Testis (tissue), 3 donors: ENCODE results near the gene MAP3K3. TPM values are rescaled to one million over a fixed set of nuclear protein-coding genes. Genes with fewer than 3 reads are reported as not detected.

Experiments used
- DNase-seq: peaks from one replicate; pipeline ENCODE4 v3.0.0-alpha.2; 2019
- H3K27ac ChIP-seq, 2 donors: fragments of 200-600 bp; sonication (generic); one replicate each; pipeline ENCODE4 v1.5.1; 2019
- H3K27me3 ChIP-seq: fragments of 200-600 bp; sonication (generic); one replicate; pipeline ENCODE4 v1.5.1; 2019
- H3K36me3 ChIP-seq: fragments of 200-600 bp; sonication (generic); one replicate; pipeline ENCODE4 v1.5.1; 2017; ENCODE audit warnings: low read depth; ENCODE audit errors: missing control alignments
- H3K4me1 ChIP-seq: fragments of 200-600 bp; sonication (generic); one replicate; pipeline ENCODE4 v1.5.1; 2019
- H3K4me3 ChIP-seq, 2 donors: fragments of 200-600 bp; sonication (generic); one replicate each; pipeline ENCODE4 v1.5.1; 2017 to 2019
- H3K9me3 ChIP-seq: fragments of 200-600 bp; sonication (generic); one replicate; pipeline ENCODE4 v1.5.1; 2017
- POLR2A ChIP-seq: fragments of 450-650 bp; IDR thresholded peaks from one replicate; pipeline ENCODE4 v1.6.1; 2017; ENCODE audit warnings: antibody characterized with exemption, mild to moderate bottlenecking, moderate library complexity
- WGBS, 2 donors: methylation state at CpG; one replicate each; pipeline ENCODE4 v1.1.5; 2018; 5-methylcytosine and 5-hydroxymethylcytosine counted together
- intact Hi-C: fragments of 100-400 bp; cut with DNase I; formaldehyde crosslinking; loops from one replicate; pipeline ENCODE4 v1.15.1; 2023; ENCODE audit warnings: low total_unique reads
- polyA plus RNA-seq: library from polyadenylated mRNA; stranded (reverse); fragments of 350-450 nt; fragmentation: Illumina TruSeq; extraction: RNeasy Lipid Tissue Mini Kit (QIAGEN cat#74804); gene quantifications from one replicate; pipeline ENCODE4 v1.2.3, GENCODE V29; 2014; ENCODE audit warnings: low read depth, low replicate concordance; ENCODE audit not compliant: insufficient read depth
- total RNA-seq, 2 donors: library from RNA; depleted of rRNA; stranded (reverse); fragments of >200 nt; gene quantifications; one replicate each; pipeline ENCODE4 v1.2.3, GENCODE V29; 2016
- TF ChIP-seq, protein P1 (sequence below), 3 experiments: fragments of 450-650 bp in 2 of 3; fragments of 200-600 bp in 1 of 3; sonication (generic) in 1 of 3; IDR thresholded peaks; one replicate each; pipeline ENCODE4 v1.5.1; 2016 to 2019; ENCODE audit warnings: antibody characterized with exemption in 3 of 3, mild to moderate bottlenecking in 2 of 3, moderate library complexity in 1 of 3

MAP3K3 gene
- total and polyA plus RNA-seq, 3 donors from 2014 or later = 46.0 to 57.7 (median 57.5) TPM

DNA sequence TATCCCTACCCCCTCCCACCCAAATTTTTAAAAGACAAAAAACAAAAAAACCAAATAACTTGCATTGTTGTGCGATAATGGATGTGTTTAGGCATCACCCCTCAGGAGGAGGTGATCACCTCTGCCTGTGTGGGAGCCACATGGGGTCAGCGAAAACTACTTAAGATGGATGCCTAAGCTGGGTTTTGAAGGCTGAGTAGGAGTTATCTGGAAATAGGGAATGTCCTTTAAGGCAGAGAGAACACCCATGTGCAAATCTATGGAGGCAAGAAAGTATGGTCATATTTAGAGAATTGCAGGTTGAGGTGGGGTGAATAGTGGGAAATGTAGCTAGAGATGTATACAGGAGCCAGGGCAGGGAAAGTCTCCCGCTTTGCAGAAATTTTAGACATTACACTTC lies 27.1 kb upstream of the MAP3K3 start:
- TF ChIP-seq, protein P1, sequence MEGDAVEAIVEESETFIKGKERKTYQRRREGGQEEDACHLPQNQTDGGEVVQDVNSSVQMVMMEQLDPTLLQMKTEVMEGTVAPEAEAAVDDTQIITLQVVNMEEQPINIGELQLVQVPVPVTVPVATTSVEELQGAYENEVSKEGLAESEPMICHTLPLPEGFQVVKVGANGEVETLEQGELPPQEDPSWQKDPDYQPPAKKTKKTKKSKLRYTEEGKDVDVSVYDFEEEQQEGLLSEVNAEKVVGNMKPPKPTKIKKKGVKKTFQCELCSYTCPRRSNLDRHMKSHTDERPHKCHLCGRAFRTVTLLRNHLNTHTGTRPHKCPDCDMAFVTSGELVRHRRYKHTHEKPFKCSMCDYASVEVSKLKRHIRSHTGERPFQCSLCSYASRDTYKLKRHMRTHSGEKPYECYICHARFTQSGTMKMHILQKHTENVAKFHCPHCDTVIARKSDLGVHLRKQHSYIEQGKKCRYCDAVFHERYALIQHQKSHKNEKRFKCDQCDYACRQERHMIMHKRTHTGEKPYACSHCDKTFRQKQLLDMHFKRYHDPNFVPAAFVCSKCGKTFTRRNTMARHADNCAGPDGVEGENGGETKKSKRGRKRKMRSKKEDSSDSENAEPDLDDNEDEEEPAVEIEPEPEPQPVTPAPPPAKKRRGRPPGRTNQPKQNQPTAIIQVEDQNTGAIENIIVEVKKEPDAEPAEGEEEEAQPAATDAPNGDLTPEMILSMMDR (IDR thresholded peaks at IDR 0.05) = no peak
- TF ChIP-seq POLR2A = no peak
- Histone ChIP-seq H3K27ac (no peak overlapping the region), H3K4me3 (no peak overlapping the region), H3K4me1 (peaks cover 1% of the 10 kb centered on the region), H3K27me3 (no peaks in the 10 kb centered on the region), H3K9me3 (no peaks in the 10 kb centered on the region), H3K36me3 (no peaks in the 10 kb centered on the region)
- WGBS, 2 donors = 98 to 99% methylated on average over 3 of the region's 3 CpGs
- intact Hi-C loops = no loop called here
- no peak for DNase-seq

DNA sequence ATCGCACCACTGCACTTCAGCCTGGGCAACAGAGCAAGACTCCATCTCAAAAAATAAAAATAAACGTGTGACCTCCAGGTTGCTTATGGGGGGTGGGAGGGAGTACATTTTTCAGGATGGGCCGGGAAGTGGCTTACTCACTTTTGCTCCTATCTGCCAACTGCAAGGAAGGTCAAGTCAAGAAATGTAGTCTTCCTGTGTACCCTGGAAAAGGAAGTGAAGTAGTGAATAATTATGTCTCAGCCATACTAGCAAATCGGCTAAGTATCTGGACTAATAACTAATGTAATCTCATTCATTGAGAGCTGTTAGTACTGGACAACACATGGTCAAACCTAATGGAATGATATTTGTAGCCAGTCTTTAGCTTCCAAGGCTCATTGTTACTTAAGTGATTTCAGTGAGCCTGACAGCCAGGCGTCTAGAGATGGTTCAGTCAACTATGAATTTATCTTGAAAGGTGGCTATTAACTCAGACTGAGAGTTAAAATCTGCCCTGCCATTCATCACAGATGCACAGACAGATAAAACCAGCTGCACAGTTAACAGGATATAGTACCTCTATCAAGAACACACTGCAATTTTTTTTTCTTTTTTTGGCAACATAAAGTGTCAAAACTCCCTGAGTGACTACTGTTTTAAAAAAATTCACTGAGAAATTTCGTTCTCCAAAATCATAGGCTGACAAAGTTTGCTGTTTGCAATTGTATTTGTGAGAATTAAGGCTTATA lies 25.2 kb upstream of the MAP3K3 start:
- H3K4me3 ChIP-seq = no peak overlapping the region
- no peaks in the 10 kb centered on the region for H3K9me3 ChIP-seq
- peaks cover 13% of the 10 kb centered on the region for H3K4me1 ChIP-seq
- whole genome bisulfite sequencing, 2 donors = 64 to 77% methylated on average over 6 of the region's 6 CpGs
- intact Hi-C loops = no loop called here
- H3K27me3 ChIP-seq = no peaks in the 10 kb centered on the region
- H3K27ac ChIP-seq = no peak overlapping the region
- no peaks in the 10 kb centered on the region for H3K36me3 ChIP-seq
- DNase-seq = no peak
- TF ChIP-seq POLR2A = no peak

DNA sequence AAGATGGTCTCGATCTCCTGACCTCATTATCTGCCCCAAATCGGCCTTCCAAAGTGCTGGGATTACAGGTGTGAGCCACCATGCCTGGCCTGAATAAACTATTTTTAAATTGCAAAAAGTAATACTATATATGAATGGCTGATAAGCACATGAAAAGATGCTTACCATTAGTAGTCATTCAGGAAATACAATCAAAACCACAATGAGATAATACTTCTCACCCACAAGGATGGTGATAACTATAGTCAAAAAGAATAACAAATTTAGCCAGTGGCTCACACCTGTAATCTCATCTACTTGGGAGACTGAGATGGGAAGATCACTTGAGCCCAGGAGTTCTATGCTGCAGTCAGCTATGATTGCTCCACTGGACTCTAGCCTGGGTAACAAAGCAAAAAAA lies 23.9 kb upstream of the MAP3K3 start:
- DNase-seq = no peak

DNA sequence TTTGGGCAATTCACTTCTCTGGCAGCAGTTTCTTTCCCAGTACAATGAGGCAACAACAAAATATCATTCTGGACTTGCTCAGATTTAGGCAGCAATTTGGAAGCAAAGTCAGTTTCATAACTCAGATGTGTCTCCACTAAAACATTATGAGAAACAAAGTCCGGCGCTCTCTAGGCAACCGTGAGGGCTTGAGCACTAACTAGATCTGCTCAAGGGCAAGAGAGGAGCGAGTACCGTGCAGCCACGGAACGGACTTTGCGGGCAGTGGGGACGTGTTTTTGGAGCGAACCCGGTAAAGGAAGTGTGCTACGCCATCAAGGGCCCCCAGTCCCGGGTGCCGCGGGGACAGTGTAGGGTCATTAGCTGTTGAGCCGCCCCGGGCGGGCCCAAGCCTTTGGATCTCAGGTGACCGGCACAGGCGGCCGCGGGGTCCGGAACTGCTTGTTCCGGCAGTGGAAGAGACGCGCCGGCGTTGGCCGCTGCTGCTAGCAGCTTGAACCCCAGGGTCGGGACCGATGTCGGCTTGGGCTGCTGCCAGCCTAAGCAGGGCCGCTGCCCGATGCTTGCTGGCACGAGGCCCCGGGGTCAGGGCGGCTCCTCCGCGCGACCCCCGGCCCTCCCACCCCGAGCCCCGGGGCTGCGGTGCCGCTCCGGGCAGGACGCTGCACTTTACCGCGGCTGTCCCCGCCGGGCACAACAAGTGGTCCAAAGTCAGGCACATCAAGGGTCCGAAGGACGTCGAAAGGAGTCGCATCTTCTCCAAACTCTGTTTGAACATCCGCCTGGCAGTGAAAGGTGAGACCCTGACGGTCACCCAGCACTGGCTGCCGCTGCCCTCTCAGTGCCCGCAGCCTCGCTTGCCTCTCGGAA lies 21.4 kb upstream of the MAP3K3 start, which contains the start of gene TACO1:
Gene TACO1, plus strand, starts transcription at position 327 of the 870 bp plus-strand sequence. Its CDS starts 189 bp downstream, at position 516.
- WGBS, 2 donors = 1% methylated on average over 16 to 54 of the region's 61 CpGs
- H3K4me1 ChIP-seq = peaks cover 14% of the 10 kb centered on the region

More for the DNA sequence above, 23.9 kb upstream of the MAP3K3 start:
- TF ChIP-seq POLR2A = no peak
- TF ChIP-seq, protein P1 (IDR thresholded peaks at IDR 0.05) = no peak
- Histone ChIP-seq H3K4me1 (peaks cover 14% of the 10 kb centered on the region), H3K36me3 (no peaks in the 10 kb centered on the region), H3K9me3 (no peaks in the 10 kb centered on the region), H3K27ac (no peak overlapping the region), H3K4me3 (no peak overlapping the region), H3K27me3 (no peaks in the 10 kb centered on the region)
- intact Hi-C loops = no loop called here
- WGBS, 2 donors = 91 to 95% methylated on average over 2 of the region's 2 CpGs

More for the DNA sequence above, 21.4 kb upstream of the MAP3K3 start, which contains the start of gene TACO1:
- DNase-seq = peak; percentile 79
- no peak for TF ChIP-seq POLR2A
- TF ChIP-seq, protein P1 (IDR thresholded peaks at IDR 0.05) = no peak
- no peaks in the 10 kb centered on the region for H3K36me3 ChIP-seq
- no peaks in the 10 kb centered on the region for H3K9me3 ChIP-seq
- intact Hi-C loops = no loop called here
- H3K27ac ChIP-seq = peak within 1 kb of the TSS; percentile 28 to 81
- H3K4me3 ChIP-seq = peak within 1 kb of the TSS; percentile 79 to 82
- no peaks in the 10 kb centered on the region for H3K27me3 ChIP-seq
